Upper lobe of left lung (tissue), 6 donors: ENCODE measurements around the gene ADPRHL1. TPM values are rescaled to one million over a fixed set of nuclear protein-coding genes. Genes with fewer than 3 reads are reported as not detected.
"Not testable (repeated sequence)": the region's sequence is repeated elsewhere in the genome, so short reads cannot be mapped to it uniquely, and the experiment has no call there.

Source experiments
- ATAC-seq, 2 donors: fragments of 200-7000 bp; cut with Tn5 transposase; one replicate each; pipeline ENCODE4 v1.9.1; 2022; ENCODE audit warnings: mild to moderate bottlenecking in 2 of 2, moderate library complexity in 2 of 2; ENCODE audit not compliant: low FRiP score in 2 of 2
- DNase-seq, 2 donors: peaks; one replicate each; pipeline ENCODE4 v3.0.0-alpha.2; 2019 to 2020
- H3K27ac ChIP-seq, 4 donors: fragments of 200-600 bp; sonication (generic); one replicate each; pipeline ENCODE4 v1.5.1; 2016 to 2019
- H3K27me3 ChIP-seq, 4 donors: fragments of 200-600 bp; sonication (generic); one replicate each; pipeline ENCODE4 v1.5.1; 2017 to 2019
- H3K36me3 ChIP-seq, 4 donors: fragments of 200-600 bp; sonication (generic); one replicate each; pipeline ENCODE4 v1.5.1; 2016 to 2019
- H3K4me1 ChIP-seq, 4 donors: fragments of 200-600 bp; sonication (generic); one replicate each; pipeline ENCODE4 v1.5.1; 2018 to 2019
- H3K4me3 ChIP-seq, 4 donors: fragments of 200-600 bp; sonication (generic); one replicate each; pipeline ENCODE4 v1.5.1; 2017 to 2019; ENCODE audit warnings: mild to moderate bottlenecking in 2 of 4, moderate library complexity in 1 of 4
- H3K9me3 ChIP-seq, 4 donors: fragments of 200-600 bp; sonication (generic); one replicate each; pipeline ENCODE4 v1.5.1; 2018 to 2019
- CTCF ChIP-seq, 6 experiments: fragments of 450-650 bp in 4 of 6; fragments of 200-600 bp in 2 of 6; sonication (generic) in 2 of 6; IDR thresholded peaks; one replicate each; pipeline ENCODE4 v1.5.1; 2016 to 2019; ENCODE audit warnings: antibody characterized with exemption in 6 of 6
- EP300 ChIP-seq, 4 donors: sonication (generic); formaldehyde crosslinking; IDR thresholded peaks; one replicate each; pipeline ENCODE4 v1.5.1; 2017; ENCODE audit warnings: antibody characterized with exemption in 4 of 4, control low read depth in 2 of 4
- POLR2A ChIP-seq, 4 donors: fragments of 450-650 bp; IDR thresholded peaks; one replicate each; pipeline ENCODE4 v1.5.1; 2016 to 2017; ENCODE audit warnings: antibody characterized with exemption in 4 of 4, mild to moderate bottlenecking in 2 of 4
- POLR2AphosphoS5 ChIP-seq, 2 donors: sonication (generic); formaldehyde crosslinking; IDR thresholded peaks; one replicate each; pipeline ENCODE4 v1.5.1; 2017; ENCODE audit warnings: antibody characterized with exemption in 2 of 2
- whole genome bisulfite sequencing, 2 donors: methylation state at CpG; one replicate each; pipeline ENCODE4 v1.1.5; 2017 to 2018; 5-methylcytosine and 5-hydroxymethylcytosine counted together
- total RNA-seq, 6 donors: library from RNA; depleted of rRNA in 4 of 6; stranded (reverse); fragments of >200 nt in 4 of 6; gene quantifications; one replicate each; pipeline versions ENCODE4 v1.1.0 to v1.2.1, GENCODE V29; 2016 to 2021
- donor health status: DM: no; HTN: no; CAD: no; lungs with moderate emphysema.
- donor health status: DM: no; HTN: yes; CAD: no; lungs with severe emphysema.

Gene ADPRHL1
- total RNA-seq, 6 donors from 2014 or later: 0.59 to 6.3 (median 2.8) TPM

- H3K4me1 ChIP-seq: peaks cover 3 to 10% (median 8%) of the 10 kb centered on the region in 4 donors
- TF ChIP-seq POLR2AphosphoS5 (IDR thresholded peaks at IDR 0.05) (no peak), CTCF (IDR thresholded peaks at IDR 0.05) (no peak), EP300 (IDR thresholded peaks at IDR 0.05) (no peak), POLR2A (IDR thresholded peaks at IDR 0.05) (no peak)
- 69 to 91% methylated on average over 10 to 24 of the region's 24 CpGs for WGBS, 2 donors
- H3K27me3 ChIP-seq: no peaks in the 10 kb centered on the region
- DNase-seq (no peak), ATAC-seq (no peak)
- H3K4me3 ChIP-seq: no peak overlapping the region
- peaks cover 3 to 34% (median 21%) of the 10 kb centered on the region in 4 donors for H3K36me3 ChIP-seq
- H3K27ac ChIP-seq: no peak overlapping the region
- no peaks in the 10 kb centered on the region for H3K9me3 ChIP-seq
These were observed 1.3 kb downstream of the ADPRHL1 start for GRCh38 chr13:113451951-113452421.

GRCh38 chr13:113450861-113451620 is 2.2 kb downstream of the ADPRHL1 start:
- not testable (repeated sequence) for DNase-seq, ATAC-seq

GRCh38 chr13:113450348-113450744 is 2.9 kb downstream of the ADPRHL1 start:
- H3K27ac ChIP-seq, DNase-seq, ATAC-seq, H3K4me3 ChIP-seq, H3K9me3 ChIP-seq, H3K27me3 ChIP-seq: not testable (repeated sequence)
- WGBS, 2 donors: 91% methylated on average over 9 of the region's 9 CpGs
- peaks cover 3 to 10% (median 8%) of the 10 kb centered on the region in 4 donors for H3K4me1 ChIP-seq
- H3K36me3 ChIP-seq: peaks cover 0 to 18% (median 10%) of the 10 kb centered on the region in 4 donors

More at GRCh38 chr13:113450861-113451620, 2.2 kb downstream of the ADPRHL1 start:
- not testable (repeated sequence) for H3K27me3 ChIP-seq, H3K4me3 ChIP-seq, H3K27ac ChIP-seq, H3K9me3 ChIP-seq
- Histone ChIP-seq H3K4me1 (peaks cover 3 to 10% (median 8%) of the 10 kb centered on the region in 4 donors), H3K36me3 (peaks cover 2 to 25% (median 15%) of the 10 kb centered on the region in 4 donors)
- TF ChIP-seq CTCF (IDR thresholded peaks at IDR 0.05): peak in 2 of 6 experiments; percentile 9 to 13
- WGBS, 2 donors: 76 to 85% methylated on average over 15 to 19 of the region's 19 CpGs

- no peaks in the 10 kb centered on the region for H3K9me3 ChIP-seq
- no peak for ATAC-seq
- peak overlapping the region; percentile 71 to 81 (median 78) for H3K27ac ChIP-seq
- TF ChIP-seq POLR2A (IDR thresholded peaks at IDR 0.05) (no peak), CTCF (IDR thresholded peaks at IDR 0.05) (no peak), POLR2AphosphoS5 (IDR thresholded peaks at IDR 0.05) (no peak), EP300 (IDR thresholded peaks at IDR 0.05) (no peak)
- H3K36me3 ChIP-seq: peaks cover 0 to 13% (median 6%) of the 10 kb centered on the region in 4 donors
- H3K27me3 ChIP-seq: no peaks in the 10 kb centered on the region
- no peak for DNase-seq
- peaks cover 3 to 10% (median 8%) of the 10 kb centered on the region in 4 donors for H3K4me1 ChIP-seq
- H3K4me3 ChIP-seq: peak overlapping the region in 3 of 4 donors; percentile 38 to 53 (median 48)
- WGBS, 2 donors: 87 to 89% methylated on average over 3 to 13 of the region's 13 CpGs
These were observed 3.5 kb downstream of the ADPRHL1 start for GRCh38 chr13:113449693-113450347.
